Measurements from ENCODE around the gene CEACAM7.

DNA sequence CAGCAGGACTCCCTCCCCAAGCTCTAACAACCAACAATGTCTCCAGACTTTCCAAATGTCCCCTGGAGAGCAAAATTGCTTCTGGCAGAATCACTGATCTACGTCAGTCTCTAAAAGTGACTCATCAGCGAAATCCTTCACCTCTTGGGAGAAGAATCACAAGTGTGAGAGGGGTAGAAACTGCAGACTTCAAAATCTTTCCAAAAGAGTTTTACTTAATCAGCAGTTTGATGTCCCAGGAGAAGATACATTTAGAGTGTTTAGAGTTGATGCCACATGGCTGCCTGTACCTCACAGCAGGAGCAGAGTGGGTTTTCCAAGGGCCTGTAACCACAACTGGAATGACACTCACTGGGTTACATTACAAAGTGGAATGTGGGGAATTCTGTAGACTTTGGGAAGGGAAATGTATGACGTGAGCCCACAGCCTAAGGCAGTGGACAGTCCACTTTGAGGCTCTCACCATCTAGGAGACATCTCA lies 14.1 kb upstream of the CEACAM7 start:
- TF ChIP-seq, protein P1, sequence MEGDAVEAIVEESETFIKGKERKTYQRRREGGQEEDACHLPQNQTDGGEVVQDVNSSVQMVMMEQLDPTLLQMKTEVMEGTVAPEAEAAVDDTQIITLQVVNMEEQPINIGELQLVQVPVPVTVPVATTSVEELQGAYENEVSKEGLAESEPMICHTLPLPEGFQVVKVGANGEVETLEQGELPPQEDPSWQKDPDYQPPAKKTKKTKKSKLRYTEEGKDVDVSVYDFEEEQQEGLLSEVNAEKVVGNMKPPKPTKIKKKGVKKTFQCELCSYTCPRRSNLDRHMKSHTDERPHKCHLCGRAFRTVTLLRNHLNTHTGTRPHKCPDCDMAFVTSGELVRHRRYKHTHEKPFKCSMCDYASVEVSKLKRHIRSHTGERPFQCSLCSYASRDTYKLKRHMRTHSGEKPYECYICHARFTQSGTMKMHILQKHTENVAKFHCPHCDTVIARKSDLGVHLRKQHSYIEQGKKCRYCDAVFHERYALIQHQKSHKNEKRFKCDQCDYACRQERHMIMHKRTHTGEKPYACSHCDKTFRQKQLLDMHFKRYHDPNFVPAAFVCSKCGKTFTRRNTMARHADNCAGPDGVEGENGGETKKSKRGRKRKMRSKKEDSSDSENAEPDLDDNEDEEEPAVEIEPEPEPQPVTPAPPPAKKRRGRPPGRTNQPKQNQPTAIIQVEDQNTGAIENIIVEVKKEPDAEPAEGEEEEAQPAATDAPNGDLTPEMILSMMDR (IDR thresholded peaks at IDR 0.05): no peak
- TF ChIP-seq EP300 (IDR thresholded peaks at IDR 0.05) (no peak), POLR2AphosphoS5 (IDR thresholded peaks at IDR 0.05) (no peak), POLR2A (IDR thresholded peaks at IDR 0.05; ENCODE audit: low read depth) (no peak)

Data from esophagus muscularis mucosa (tissue), 4 donors.